ENCODE results near the gene OR52J3.
"Not testable (repeated sequence)": the region's sequence is repeated elsewhere in the genome, so short reads cannot be mapped to it uniquely, and the experiment has no call there.

The OR52J3 gene

DNA sequence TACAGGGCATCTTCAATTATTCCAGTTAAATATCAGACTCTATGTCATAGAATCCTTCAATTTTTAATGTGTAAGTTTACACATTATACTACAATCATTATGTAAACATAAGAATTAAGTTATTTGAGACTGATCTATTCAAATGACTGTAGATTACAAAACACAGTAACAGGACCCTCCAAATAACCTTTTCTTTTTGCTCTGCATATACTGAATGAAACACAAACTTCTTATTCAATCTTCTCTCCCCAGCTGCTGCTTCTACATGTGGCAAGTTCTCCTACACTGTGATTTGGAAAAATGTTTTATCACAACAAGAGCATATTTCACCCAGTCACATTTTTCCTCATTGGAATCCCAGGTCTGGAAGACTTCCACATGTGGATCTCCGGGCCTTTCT, at the start of gene OR52J3:
Gene OR52J3 (plus strand): TSS at position 301 of the 400 bp plus-strand sequence. CDS start 0 bp downstream, at position 301.
- no peak for DNase-seq

DNA sequence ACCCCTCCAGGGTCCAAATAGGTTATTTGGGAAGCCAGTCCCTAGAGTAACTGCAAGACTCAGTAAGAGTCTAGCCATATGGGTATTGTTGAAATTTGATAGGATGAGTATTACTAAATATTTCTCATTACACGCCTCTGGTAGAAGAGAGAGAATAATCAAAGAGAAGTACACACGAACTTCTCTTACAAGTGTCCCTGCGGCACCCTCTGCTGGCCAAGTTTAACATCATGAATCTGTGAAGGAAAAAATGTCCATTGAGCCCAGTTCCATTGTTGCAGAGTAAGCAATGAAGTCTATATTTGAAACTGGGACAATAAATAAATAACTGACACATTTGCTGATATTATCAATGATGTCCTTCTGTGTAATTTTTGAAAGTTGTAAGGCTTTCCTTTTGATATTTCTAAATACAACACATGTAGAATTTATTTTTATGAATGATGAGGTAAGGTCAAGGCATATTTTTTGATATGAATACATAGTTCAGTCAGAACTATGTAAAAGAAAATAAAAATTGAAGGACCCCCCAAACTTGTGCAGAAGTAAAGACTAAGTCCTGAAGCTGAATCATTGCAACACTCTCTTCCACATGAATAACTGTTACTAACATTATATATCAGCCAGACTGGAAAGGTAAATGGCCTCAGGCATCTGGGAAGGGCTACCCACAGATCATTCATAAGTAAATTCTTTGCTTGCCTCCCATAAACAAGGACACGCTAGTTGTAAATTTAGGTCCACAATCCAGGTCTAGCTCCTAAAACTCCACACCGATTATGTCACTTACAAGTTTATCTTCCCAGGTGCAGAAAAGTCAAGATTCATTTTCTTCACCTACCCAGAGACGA, 41.7 kb upstream of the OR52J3 start:
- DNase-seq, result peak; percentile 51 to 83

DNA sequence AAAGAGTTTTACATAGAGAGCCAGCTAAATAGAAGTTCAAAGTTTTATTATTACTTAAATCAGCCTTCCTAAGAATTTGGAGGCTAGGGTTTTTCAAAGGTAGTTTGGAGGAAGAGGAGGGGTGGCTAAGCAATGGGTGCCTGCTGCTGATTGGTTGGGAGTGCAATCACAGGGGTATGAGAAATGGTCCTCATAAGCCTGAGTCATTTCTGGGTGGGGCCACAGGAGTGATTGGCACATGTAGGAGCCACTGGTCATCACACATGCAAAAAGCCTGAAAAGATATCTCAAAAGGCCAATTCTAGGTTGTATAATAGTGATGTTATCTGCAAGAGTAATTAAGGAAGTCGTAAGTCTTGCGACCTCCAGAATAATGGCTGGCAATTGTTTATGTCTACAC, 38.8 kb upstream of the OR52J3 start:
- no peak for DNase-seq

DNA sequence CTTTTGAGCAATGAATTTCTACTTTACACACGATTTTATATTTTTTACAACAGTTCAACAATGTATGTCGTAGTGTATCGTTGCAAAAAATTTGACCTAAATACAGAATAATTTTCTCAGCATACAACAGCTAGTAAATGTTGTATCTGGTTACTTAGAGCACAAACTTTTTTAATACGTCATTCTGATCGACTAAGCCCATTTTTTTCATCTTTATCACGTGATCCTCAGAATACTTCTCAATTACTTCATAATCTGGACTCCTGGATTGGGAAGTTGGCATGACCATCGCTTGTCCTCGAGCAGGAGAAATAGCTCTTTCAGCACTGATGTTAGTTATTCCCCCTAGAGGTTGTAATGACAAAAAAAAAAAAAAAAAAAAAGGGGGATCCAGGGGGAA, 35.1 kb upstream of the OR52J3 start:
- DNase-seq, result no peak

DNA sequence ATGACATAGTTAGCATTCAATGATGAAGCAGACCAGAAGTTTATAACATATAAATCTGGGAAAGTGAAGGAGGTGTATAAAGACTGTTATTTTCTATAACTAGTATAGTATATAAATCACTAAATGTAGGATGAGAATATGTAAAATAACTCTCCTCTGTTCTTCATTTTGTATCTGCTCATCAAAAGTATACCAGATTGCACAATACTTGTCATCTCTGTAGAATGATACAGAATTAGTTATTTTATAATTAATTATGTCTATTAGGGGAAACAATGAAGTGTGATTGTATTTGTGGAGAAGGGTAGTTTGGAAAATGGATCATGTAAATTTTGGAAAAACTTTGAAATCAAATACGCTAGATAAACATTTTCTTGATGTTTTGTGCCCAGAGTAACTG, 33.3 kb upstream of the OR52J3 start:
- no peak for DNase-seq

DNA sequence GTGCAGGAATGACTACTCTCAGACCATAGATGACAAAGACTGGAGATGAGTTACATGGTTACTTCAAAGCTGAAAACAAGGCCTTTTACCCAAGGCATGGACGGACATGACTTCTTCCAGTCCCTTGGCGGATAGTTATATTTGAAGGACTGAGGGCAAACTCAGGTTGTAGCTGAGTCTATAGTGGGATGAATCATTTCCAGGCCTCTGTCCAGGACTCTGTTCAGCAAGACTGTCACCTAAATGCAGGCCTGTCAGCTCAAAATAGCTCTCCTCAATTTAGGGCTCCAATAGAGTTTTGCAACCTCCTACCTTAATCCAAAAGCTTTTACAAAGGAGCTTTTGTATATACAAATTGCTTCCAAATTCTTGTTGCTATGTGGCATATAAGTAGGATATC, 24.3 kb upstream of the OR52J3 start:
- no peak for DNase-seq

DNA sequence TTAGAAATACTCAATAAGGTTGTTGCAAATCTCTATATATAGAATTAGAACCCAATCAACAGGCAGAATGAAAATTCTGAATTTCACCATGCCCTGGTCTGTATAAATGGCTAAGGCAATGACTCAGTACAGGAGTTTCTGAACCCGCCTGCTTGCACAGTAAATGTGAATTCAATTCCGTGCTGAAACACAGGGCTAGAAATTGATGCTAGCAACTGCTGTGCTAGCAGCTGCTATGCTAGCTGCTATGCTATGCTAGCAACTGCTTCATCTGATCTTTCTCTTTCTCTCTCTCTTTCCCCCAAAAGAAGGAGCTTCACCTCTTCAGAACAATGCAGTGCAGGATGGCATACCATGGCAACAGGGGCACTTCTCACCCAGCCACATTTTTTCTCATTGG, 9.7 kb upstream of the OR52J3 start:
- DNase-seq, result no peak

DNA sequence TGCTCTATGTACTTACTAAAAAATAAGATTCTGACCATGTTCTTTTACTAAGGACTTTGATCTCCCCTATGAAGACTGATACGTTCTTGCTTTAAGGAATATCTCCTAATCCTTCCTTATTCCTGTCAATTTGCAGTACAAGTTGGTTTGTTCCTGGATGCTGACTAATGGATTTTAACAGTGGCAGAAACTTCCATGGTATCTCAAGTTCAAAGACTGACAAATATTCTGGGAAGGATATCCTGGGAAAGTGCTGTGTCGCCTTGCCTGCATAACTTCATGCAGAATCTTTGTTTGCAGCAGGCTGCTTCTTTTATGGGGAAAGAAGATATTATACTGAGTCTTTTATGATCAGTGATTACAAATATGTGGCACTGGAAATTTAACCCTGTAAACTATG, 8.4 kb upstream of the OR52J3 start:
- DNase-seq, result no peak

DNA sequence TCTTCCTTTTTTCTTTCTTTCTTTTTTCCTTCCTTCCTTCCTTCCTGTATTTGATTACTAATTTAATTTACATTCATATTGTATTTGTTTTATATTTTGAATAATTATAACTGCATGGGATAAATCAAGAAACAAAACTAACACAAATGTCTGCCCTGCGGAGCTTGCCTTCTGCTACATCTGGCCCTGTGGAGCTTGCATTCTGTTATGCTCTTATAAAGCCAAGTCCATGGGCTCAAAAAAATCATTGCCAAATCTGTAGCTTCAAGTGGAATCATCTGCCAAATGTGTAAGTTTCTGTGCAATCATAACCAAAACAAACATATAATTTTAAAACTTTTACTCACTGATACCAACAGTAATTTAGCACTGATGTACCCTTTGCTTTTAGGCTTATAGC, 8.0 kb upstream of the OR52J3 start:
- no peak for DNase-seq

DNA sequence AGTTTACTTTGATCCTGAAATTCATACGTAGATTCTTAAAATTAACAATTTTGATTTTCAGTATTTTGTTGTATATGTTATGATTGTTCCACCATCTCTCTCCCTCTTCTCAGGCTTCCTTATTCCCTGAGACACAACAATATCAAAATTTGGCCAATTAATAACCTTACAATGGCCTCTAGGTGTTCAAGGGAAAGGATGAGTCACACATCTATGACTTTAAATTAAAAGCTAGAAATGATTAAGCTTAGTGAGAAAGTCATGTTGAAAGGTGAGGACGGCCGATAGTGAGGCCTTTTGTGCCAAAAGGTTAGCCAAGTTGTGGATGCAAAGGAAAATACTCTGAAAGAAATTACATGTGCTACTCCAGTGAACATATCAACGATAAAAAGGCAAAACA, 5.5 kb upstream of the OR52J3 start:
- DNase-seq, result no peak

DNA sequence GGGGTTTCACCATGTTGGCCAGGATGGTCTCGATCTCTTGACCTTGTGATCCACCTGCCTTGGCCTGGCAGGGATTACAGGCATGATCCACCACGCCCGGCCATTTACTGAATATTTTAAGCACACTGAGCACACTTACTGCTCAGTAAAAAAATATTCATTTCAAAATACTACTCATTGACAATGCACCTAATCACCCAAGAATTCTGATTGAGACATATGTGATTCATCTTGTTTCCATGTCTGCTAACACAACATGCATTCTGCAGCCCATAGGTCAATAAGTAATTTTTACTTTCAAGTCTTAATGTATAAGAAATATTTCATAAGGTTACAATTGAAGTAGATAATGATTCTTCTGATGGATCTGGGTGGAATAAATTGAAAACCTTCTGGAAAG, 4.2 kb upstream of the OR52J3 start:
- no peak for DNase-seq

DNA sequence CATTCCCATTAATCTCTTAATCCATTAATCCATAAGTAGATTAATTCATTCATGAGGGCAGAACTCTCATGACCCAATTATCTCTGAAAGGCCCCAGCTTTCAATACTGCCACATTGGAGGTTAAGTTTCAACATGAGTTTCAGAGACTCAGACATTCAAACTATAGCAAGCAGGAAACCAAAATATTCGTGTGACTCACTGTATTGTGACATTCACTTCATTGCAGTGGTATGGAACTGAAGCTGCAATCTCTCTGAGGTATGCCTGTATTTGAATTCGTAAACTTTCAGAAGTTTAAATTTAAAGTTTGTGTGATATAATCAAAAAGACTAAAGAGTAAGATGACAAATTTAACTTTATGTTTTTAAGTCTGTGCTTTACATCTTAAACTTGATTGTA, 2.9 kb upstream of the OR52J3 start:
- DNase-seq, result no peak

DNA sequence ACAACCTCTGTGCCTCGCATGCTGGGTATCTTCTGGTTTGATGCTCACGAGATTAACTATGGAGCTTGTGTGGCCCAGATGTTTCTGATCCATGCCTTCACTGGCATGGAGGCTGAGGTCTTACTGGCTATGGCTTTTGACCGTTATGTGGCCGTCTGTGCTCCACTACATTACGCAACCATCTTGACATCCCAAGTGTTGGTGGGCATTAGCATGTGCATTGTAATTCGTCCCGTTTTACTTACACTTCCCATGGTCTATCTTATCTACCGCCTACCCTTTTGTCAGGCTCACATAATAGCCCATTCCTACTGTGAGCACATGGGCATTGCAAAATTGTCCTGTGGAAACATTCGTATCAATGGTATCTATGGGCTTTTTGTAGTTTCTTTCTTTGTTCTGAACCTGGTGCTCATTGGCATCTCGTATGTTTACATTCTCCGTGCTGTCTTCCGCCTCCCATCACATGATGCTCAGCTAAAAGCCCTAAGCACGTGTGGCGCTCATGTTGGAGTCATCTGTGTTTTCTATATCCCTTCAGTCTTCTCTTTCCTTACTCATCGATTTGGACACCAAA, 516 bp downstream of the OR52J3 start:
- DNase-seq, result no peak

DNA sequence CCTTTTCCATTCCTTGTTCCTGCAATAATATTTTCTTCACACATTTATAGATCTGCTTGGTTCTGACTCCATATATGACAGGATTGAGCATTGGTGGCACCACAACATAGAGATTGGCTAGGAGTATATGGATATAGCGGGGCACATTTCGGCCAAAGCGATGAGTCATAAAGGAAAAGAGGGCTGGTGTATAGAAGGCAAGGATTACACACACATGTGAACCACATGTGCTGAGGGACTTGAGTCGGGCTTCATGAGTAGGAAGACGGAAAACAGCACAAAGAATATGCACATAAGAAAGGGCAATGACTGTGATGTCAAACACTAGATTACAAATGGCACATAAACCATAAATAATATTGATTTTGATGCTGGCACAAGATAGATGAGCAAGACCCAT, 12.4 kb downstream of the OR52J3 start:
- not testable (repeated sequence) for DNase-seq

DNA sequence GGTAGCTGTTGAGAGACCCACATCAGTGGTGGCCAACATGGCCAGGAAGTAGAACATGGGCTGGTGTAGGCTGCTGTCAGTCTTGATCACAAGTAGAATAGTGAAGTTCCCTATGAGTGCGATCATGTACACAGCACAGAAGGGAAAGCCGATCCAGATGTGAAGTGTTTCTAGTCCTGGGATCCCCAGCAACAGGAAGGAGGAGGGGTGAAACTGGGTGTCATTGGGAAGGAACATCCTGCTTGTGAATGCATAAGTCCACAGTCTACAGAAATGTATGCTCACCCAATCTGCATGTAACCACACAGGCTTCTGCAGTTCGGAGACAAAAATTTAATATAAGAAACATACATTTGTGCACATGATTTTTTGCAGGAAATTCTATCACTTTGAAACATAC, 13.1 kb downstream of the OR52J3 start, which contains the start of gene OR52E2:
Gene OR52E2 (minus strand): TSS at position 237 of the 400 bp plus-strand sequence. CDS start 0 bp downstream, at position 237.
- no peak for DNase-seq

DNA sequence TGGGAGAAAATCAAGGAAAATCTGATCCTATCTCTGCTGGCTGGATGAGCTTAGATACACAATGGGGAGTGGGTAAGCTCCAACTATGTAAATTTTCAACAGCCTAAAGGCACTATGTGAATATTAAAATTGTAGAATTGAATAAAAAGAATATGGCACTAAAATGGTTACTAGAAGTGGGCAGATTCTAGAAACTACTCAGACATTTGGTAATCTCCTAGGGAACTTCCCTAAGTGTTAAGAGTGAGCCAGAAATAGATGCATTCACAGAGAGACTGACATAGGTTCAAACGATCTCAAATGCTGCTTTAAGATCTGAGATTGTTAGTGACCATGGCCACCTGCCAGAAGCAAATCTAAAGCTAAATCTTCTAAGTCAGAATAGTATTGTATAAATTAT, 18.7 kb downstream of the OR52J3 start:
- DNase-seq, result no peak

DNA sequence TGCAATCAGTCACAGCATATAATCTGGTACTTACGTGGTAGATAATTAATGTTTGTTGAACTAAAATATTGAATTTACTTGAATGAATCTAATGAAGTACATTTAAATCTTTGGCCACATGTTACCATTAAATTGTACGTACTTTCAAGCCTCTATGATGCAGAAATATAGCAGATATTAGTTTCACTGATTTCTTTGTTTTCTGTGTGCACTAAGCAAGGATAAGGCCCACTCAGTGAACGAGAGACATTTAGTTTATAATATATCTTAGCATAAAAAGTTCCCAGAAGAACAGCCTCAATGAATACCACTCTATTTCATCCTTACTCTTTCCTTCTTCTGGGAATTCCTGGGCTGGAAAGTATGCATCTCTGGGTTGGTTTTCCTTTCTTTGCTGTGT, 22.9 kb downstream of the OR52J3 start, which contains the start of gene OR52E1:
Gene OR52E1 (plus strand): TSS at position 301 of the 400 bp plus-strand sequence.
- no peak for DNase-seq

DNA sequence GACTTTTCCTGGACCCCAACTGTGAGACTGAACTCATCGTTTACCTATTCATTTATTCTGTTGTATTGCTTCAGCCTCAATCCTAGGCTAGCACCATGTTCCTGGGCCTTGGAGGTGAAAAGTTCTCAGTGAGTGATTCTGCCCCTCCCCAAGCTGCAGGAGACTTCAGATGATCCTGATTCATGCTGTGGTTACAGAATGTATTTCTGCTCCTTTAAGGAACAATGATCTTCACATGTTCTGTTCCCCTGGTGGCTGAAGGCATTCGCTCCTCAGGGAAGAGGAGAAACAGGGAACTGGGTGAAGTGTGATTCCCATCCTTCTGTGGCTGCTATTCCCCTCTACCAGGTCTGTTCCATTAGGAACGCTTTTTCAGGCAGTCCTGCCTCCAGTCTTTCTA, 25.5 kb downstream of the OR52J3 start:
- no peak for DNase-seq

DNA sequence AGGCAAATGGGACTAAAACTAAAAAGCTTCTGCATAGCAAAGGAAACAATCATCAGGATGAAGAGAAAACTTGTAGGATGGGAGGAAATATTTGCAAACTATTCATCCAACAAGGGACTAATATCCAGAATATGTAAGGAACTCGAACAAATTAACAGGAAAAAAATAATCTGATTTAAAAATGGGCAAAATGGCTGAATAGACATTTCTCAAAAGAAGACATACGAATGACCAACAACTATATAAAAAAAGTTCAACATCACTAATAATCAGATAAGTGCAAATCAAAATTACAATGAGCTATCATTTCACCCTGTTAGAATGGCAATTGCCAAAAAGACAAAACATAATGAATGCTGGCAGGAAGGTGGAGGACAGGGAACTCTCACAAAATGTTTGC, 35.1 kb downstream of the OR52J3 start:
- no peak for DNase-seq

DNA sequence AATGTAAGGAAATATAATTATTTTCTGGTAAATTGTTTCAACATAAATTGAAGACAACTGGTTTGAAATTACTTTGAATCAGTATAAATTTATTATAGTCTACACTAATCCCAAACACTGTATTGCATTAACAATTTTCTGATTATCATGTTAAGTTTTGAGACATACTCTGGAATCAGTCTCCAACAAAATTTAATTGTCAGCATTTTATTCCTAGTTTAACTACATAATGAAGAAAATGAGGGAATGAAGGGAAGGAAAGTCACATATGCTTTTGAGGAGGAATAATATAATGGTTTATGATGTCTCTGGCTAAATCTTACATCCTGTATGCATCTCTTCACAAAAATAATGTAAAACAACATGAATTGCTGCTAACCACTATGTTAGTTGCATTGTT, 37.3 kb downstream of the OR52J3 start:
- DNase-seq, result no peak

DNA sequence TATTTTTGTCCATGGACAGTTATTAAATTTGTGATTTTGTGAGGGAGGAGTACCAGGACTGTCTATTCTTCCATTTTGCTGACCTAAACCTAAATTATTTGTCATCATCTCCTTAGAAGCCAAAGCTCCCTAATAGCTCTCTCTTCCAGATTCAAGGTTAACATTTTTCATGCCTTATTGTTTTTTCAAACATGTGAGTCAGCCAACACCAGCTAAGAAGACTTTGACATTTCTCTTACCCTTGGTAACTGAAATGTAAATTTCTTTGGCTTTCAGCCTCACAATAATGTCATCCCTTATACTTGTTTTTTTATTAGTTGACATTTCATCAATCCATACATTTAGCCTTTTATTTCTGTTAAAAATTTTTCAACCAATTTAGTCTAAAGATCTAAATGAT, 42.2 kb downstream of the OR52J3 start:
- no peak for DNase-seq

DNA sequence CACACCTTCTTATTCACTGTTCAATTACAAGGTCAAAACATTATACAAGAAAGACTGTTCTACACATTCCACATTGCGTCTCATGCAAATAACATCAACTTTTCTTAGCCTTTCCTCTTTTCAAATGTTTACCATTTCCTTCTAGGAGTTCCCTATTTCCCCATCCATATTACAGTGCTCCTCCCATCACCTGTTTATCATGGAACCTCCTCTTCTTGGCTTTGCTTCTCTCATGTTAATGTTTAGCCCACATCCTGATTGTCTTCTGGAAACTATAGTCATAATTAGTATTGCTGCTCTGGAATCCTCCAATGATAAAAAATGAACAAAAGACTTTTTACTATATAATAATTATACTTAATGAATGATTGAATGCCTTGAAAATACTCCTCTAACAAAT, 44.3 kb downstream of the OR52J3 start:
- DNase-seq, result no peak

DNA sequence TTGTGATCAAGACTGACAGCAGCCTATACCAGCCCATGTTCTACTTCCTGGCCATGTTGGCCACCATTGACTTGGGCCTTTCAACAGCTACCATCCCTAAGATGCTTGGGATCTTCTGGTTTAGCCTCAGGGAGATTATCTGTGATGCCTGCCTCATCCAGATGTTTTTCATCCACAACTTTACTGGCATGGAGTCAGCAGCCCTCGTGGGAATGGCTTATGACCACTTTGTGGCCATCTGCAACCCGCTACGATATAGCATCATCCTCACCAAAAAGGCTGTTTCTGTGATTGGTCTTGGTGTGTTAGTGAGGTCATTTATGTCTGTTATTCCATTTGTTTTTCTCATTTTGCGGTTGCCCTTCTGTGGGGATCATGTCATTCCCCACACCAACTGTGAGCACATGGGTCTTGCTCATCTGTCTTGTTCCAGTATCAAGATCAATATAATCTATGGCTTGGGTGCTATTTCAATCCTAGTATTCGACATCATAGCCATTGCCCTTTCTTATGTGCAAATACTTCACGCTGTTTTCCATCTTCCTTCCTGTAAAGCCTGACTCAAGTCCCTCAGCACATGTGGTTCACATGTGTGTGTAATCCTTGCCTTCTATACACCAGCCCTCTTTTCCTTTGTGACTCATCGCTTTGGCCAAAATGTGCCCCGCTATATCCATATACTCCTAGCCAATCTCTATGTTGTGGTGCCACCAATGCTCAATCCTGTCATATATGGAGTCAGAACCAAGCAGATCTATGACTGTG, 46.7 kb downstream of the OR52J3 start:
- no peak for DNase-seq

DNA sequence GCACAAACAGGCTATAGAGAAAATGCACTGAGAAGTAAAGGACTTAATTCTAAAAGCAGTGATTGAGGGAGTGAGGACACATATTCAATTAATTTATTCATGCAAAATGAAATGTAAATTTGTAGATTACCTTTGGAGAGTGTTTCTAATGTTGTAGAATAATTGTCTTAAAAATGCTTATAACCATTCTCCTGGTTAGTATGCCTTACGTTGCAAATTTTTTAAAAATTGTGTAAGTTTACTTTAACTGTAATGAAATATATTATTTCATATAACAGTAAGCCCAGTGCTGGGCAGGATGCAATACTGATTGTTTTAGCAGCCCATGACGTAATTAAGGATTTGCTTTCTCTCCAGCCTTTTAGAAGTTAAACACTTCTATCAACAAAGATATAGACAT, 49.7 kb downstream of the OR52J3 start:
- no peak for DNase-seq
